Transverse colon (tissue), 3 donors: ENCODE data around the gene ZNF365.

Experiments
- POLR2A ChIP-seq: fragments of 450-650 bp; IDR thresholded peaks from one replicate; pipeline ENCODE4 v1.6.1; 2016; ENCODE audit warnings: antibody characterized with exemption, mild to moderate bottlenecking, moderate library complexity
- TF ChIP-seq, protein P1 (sequence below), 5 experiments: fragments of 200-600 bp in 3 of 5; fragments of 450-650 bp in 2 of 5; sonication (generic) in 3 of 5; IDR thresholded peaks; 1 replicate in 2 of 5; 2 replicates in 3 of 5; pipeline ENCODE4 v1.5.1; 2016 to 2017; ENCODE audit warnings: antibody characterized with exemption in 5 of 5, inconsistent platforms in 3 of 5, mild to moderate bottlenecking in 2 of 5, moderate library complexity in 1 of 5

DNA sequence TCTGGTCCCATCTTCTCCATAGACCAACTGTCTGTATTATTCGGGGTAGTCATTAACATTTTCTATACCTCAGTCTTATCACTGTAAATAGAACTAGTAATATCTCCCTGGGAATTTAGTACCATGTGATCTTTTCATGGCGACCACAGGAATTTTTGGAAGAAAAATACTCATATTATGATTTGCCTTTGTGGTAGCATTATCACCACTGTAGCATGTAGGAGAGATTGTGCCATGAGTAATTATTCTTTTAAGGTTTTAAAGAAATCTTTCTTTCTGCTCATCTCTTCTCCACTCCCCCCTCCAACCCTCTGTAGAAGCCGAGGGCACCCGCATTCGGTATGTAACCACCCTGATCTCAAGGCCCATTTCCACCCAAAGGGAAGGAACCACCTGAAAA, 25.0 kb downstream of the ZNF365 start:
- no peak for TF ChIP-seq POLR2A
- TF ChIP-seq, protein P1, sequence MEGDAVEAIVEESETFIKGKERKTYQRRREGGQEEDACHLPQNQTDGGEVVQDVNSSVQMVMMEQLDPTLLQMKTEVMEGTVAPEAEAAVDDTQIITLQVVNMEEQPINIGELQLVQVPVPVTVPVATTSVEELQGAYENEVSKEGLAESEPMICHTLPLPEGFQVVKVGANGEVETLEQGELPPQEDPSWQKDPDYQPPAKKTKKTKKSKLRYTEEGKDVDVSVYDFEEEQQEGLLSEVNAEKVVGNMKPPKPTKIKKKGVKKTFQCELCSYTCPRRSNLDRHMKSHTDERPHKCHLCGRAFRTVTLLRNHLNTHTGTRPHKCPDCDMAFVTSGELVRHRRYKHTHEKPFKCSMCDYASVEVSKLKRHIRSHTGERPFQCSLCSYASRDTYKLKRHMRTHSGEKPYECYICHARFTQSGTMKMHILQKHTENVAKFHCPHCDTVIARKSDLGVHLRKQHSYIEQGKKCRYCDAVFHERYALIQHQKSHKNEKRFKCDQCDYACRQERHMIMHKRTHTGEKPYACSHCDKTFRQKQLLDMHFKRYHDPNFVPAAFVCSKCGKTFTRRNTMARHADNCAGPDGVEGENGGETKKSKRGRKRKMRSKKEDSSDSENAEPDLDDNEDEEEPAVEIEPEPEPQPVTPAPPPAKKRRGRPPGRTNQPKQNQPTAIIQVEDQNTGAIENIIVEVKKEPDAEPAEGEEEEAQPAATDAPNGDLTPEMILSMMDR (IDR thresholded peaks at IDR 0.05), result no peak
